ENCODE data around the gene USO1. TPM values are rescaled to one million over a fixed set of nuclear protein-coding genes. Genes with fewer than 3 reads are reported as not detected.

USO1 gene
- 98.3 and 128 TPM in 2 replicates for total RNA-seq

GRCh38 chr4:75724066-75724866 is at the start of gene USO1:
Gene USO1, plus strand, starts transcription at chr4:75724577. Its CDS starts 243 bp downstream, at chr4:75724820.

Other genes with a start within 250 kb of the USO1 start
- gene RCHY1, start 210.2 kb upstream of the USO1 start, total RNA-seq, result 16.1 and 22.0 TPM in 2 replicates
- 4.9 and 9.6 TPM in 2 replicates for gene THAP6, start 210.1 kb upstream of the USO1 start, total RNA-seq
- not detected in 2 replicates for gene ODAPH, start 168.5 kb upstream of the USO1 start, total RNA-seq
- gene CDKL2, start 94.0 kb upstream of the USO1 start, total RNA-seq, result 0.86 and 0.89 TPM in 2 replicates
- 84.8 and 115 TPM in 2 replicates for gene G3BP2, start 51.2 kb upstream of the USO1 start, total RNA-seq
- not detected in 2 replicates for gene PPEF2, start 177.9 kb downstream of the USO1 start, total RNA-seq
- gene NAAA, start 216.4 kb downstream of the USO1 start, total RNA-seq, result 32.9 and 97.7 TPM in 2 replicates